Mesenchymal stem cell (in vitro differentiated cells and primary cell): ENCODE data around the gene THBS1.
A peak's percentile ranks its signal among the peaks of the same experiment; 100 is the strongest.

Experiments
- DNase-seq: peaks from one replicate; pipeline ENCODE4 v3.0.0-alpha.2; 2013
- H2AFZ ChIP-seq: one replicate; pipeline ENCODE4 v1.6.1; 2013; ENCODE audit warnings: low read depth, mild to moderate bottlenecking, control low read depth, inconsistent platforms, low read length, moderate library complexity
- H2AK5ac ChIP-seq: 2 replicates; pipeline ENCODE4 v1.6.1; 2013; ENCODE audit warnings: low read length, moderate library complexity, mild to moderate bottlenecking, inconsistent platforms; ENCODE audit not compliant: severe bottlenecking
- H2BK120ac ChIP-seq: one replicate; pipeline ENCODE4 v1.6.1; 2013; ENCODE audit warnings: low read depth, mild to moderate bottlenecking, inconsistent platforms, low read length, moderate library complexity
- H2BK12ac ChIP-seq, 2 experiments: one replicate each; pipeline ENCODE4 v1.6.1; 2013; ENCODE audit warnings: inconsistent platforms in 2 of 2, low read length in 2 of 2, mild to moderate bottlenecking in 2 of 2, moderate library complexity in 2 of 2, control low read depth in 1 of 2
- H2BK15ac ChIP-seq: one replicate; pipeline ENCODE4 v1.6.1; 2013; ENCODE audit warnings: mild to moderate bottlenecking, low read depth, inconsistent platforms; ENCODE audit not compliant: poor library complexity, severe bottlenecking
- H2BK5ac ChIP-seq: 2 replicates; pipeline ENCODE4 v1.6.1; 2013; ENCODE audit warnings: low read depth, mild to moderate bottlenecking, low read length, control low read depth, inconsistent platforms; ENCODE audit not compliant: poor library complexity, severe bottlenecking
- H3K14ac ChIP-seq, 2 experiments: one replicate each; pipeline ENCODE4 v1.6.1; 2013; ENCODE audit warnings: inconsistent platforms in 2 of 2, low read length in 2 of 2, control low read depth in 1 of 2, mild to moderate bottlenecking in 1 of 2, moderate library complexity in 1 of 2
- H3K18ac ChIP-seq, 2 experiments: one replicate each; pipeline ENCODE4 v1.6.1; 2013; ENCODE audit warnings: inconsistent platforms in 2 of 2, low read length in 2 of 2, control low read depth in 1 of 2, low read depth in 1 of 2, mild to moderate bottlenecking in 1 of 2
- H3K23ac ChIP-seq, 2 experiments: one replicate each; pipeline ENCODE4 v1.6.1; 2013; ENCODE audit warnings: inconsistent platforms in 2 of 2, low read length in 2 of 2, mild to moderate bottlenecking in 2 of 2, moderate library complexity in 2 of 2, control low read depth in 1 of 2
- H3K27ac ChIP-seq: 2 replicates; pipeline ENCODE4 v1.5.1; 2013; ENCODE audit warnings: mild to moderate bottlenecking, moderate library complexity, low read length, control low read depth, inconsistent platforms; ENCODE audit not compliant: poor library complexity, severe bottlenecking
- H3K27me3 ChIP-seq, 2 experiments: 2 replicates each; pipeline versions ENCODE4 v1.6.1 to v1.7.0; 2013; ENCODE audit warnings: low read length in 2 of 2, mild to moderate bottlenecking in 2 of 2, moderate library complexity in 2 of 2, control low read depth in 1 of 2, inconsistent platforms in 1 of 2; ENCODE audit not compliant: control insufficient read depth in 1 of 2, insufficient read depth in 1 of 2
- H3K36me3 ChIP-seq, 2 experiments: 2 replicates each; pipeline versions ENCODE4 v1.6.1 to v1.7.0; 2013; ENCODE audit warnings: low read length in 2 of 2, control low read depth in 1 of 2, inconsistent platforms in 1 of 2, low read depth in 1 of 2, mild to moderate bottlenecking in 1 of 2; ENCODE audit not compliant: insufficient read depth in 2 of 2, control insufficient read depth in 1 of 2
- H3K4ac ChIP-seq, 2 experiments: one replicate each; pipeline ENCODE4 v1.6.1; 2013; ENCODE audit warnings: inconsistent platforms in 2 of 2, low read length in 2 of 2, mild to moderate bottlenecking in 2 of 2, moderate library complexity in 2 of 2, control low read depth in 1 of 2, low read depth in 1 of 2
- H3K4me1 ChIP-seq: 2 replicates; pipeline ENCODE4 v1.6.1; 2013; ENCODE audit warnings: low read depth, low read length, control low read depth; ENCODE audit not compliant: control insufficient read depth, insufficient read depth
- H3K4me2 ChIP-seq: 2 replicates; pipeline ENCODE4 v1.6.1; 2013; ENCODE audit warnings: low read length, mild to moderate bottlenecking, inconsistent platforms; ENCODE audit not compliant: poor library complexity, severe bottlenecking
- H3K4me3 ChIP-seq, 2 experiments: 2 replicates each; pipeline versions ENCODE4 v1.5.1 to v1.7.0; 2013; ENCODE audit warnings: low read length in 2 of 2, mild to moderate bottlenecking in 2 of 2, control low read depth in 1 of 2, low read depth in 1 of 2; ENCODE audit not compliant: insufficient read depth in 1 of 2
- H3K79me1 ChIP-seq: replicated peaks from 2 replicates; pipeline ENCODE4 v1.6.1; 2013; ENCODE audit warnings: mild to moderate bottlenecking, control low read depth, low read length, inconsistent platforms; ENCODE audit not compliant: poor library complexity, severe bottlenecking
- H3K9ac ChIP-seq: 2 replicates; pipeline ENCODE4 v1.7.0; 2013; ENCODE audit warnings: mild to moderate bottlenecking, low read length, moderate library complexity
- H3K9me3 ChIP-seq: 2 replicates; pipeline ENCODE4 v1.7.0; 2013; ENCODE audit warnings: mild to moderate bottlenecking, low read length; ENCODE audit not compliant: control insufficient read depth
- H4K8ac ChIP-seq: one replicate; pipeline ENCODE4 v1.6.1; 2013; ENCODE audit warnings: inconsistent platforms, mild to moderate bottlenecking, low read length, moderate library complexity
- H4K91ac ChIP-seq: one replicate; pipeline ENCODE4 v1.6.1; 2013; ENCODE audit warnings: mild to moderate bottlenecking, low read length, inconsistent platforms
- WGBS: methylation state at CpG from one replicate; pipeline ENCODE4 v1.1.7; 2013; ENCODE audit warnings: mixed read lengths; 5-methylcytosine and 5-hydroxymethylcytosine counted together

The THBS1 gene

GRCh38 chr15:39578851-39579486 lies 1.9 kb upstream of the THBS1 start:
- peak overlapping the region in 1 of 2 experiments; percentile 87 for H3K4ac ChIP-seq
- H3K14ac ChIP-seq = no peak overlapping the region
- H3K36me3 ChIP-seq = peaks cover 15 to 18% of the 10 kb centered on the region in 2 experiments
- H3K4me1 ChIP-seq = peaks cover 6% of the 10 kb centered on the region
- no peak overlapping the region for H3K18ac ChIP-seq
- H2BK12ac ChIP-seq = peak overlapping the region; percentile 59 to 80
- H2BK15ac ChIP-seq = no peak overlapping the region
- peak; percentile 48 for DNase-seq
- no peak overlapping the region for H3K23ac ChIP-seq
- H3K4me2 ChIP-seq = no peak overlapping the region
- H3K79me1 ChIP-seq = no peaks in the 10 kb centered on the region
- no peaks in the 10 kb centered on the region for H3K9me3 ChIP-seq
- H2AK5ac ChIP-seq = peak overlapping the region; percentile 98
- H2BK120ac ChIP-seq = peak overlapping the region; percentile 50
- H4K8ac ChIP-seq = no peak overlapping the region
- no peak overlapping the region for H2AFZ ChIP-seq
- H3K27ac ChIP-seq = peak overlapping the region; percentile 95
- WGBS = 100% methylated on average over 1 of the region's 5 CpGs
- H4K91ac ChIP-seq = no peak overlapping the region
- peak overlapping the region in 1 of 2 experiments; percentile 88 for H3K4me3 ChIP-seq
- peak overlapping the region; percentile 92 for H3K9ac ChIP-seq
- peak overlapping the region; percentile 47 for H2BK5ac ChIP-seq
- no peaks in the 10 kb centered on the region for H3K27me3 ChIP-seq

GRCh38 chr15:39579487-39580116 lies 1.3 kb upstream of the THBS1 start:
- peak overlapping the region; percentile 35 to 88 for H3K4me3 ChIP-seq
- peak overlapping the region; percentile 92 for H3K9ac ChIP-seq
- H2AFZ ChIP-seq = no peak overlapping the region
- peak overlapping the region; percentile 5 for H4K8ac ChIP-seq
- H3K36me3 ChIP-seq = peaks cover 18 to 24% of the 10 kb centered on the region in 2 experiments
- peak; percentile 96 for DNase-seq
- no peaks in the 10 kb centered on the region for H3K27me3 ChIP-seq
- no peaks in the 10 kb centered on the region for H3K79me1 ChIP-seq
- no peak overlapping the region for H2BK15ac ChIP-seq
- peaks cover 8% of the 10 kb centered on the region for H3K4me1 ChIP-seq
- peak overlapping the region; percentile 25 for H3K4me2 ChIP-seq
- peak overlapping the region; percentile 70 to 87 for H2BK12ac ChIP-seq
- H3K4ac ChIP-seq = peak overlapping the region; percentile 67 to 78
- no peaks in the 10 kb centered on the region for H3K9me3 ChIP-seq
- peak overlapping the region; percentile 24 for H2AK5ac ChIP-seq
- H4K91ac ChIP-seq = peak overlapping the region; percentile 60
- H2BK120ac ChIP-seq = peak overlapping the region; percentile 64
- H3K27ac ChIP-seq = peak overlapping the region; percentile 95
- peak overlapping the region in 1 of 2 experiments; percentile 42 for H3K23ac ChIP-seq
- H2BK5ac ChIP-seq = peak overlapping the region; percentile 80
- WGBS = 1% methylated on average over 17 of the region's 18 CpGs
- peak overlapping the region; percentile 65 for H3K18ac ChIP-seq
- no peak overlapping the region for H3K14ac ChIP-seq

GRCh38 chr15:39580117-39580484 lies 778 bp upstream of the THBS1 start:
- H4K91ac ChIP-seq = peak overlapping the region; percentile 97
- H2AK5ac ChIP-seq = no peak overlapping the region
- peaks cover 18 to 29% of the 10 kb centered on the region in 2 experiments for H3K36me3 ChIP-seq
- H3K27me3 ChIP-seq = no peaks in the 10 kb centered on the region
- H3K4me1 ChIP-seq = peaks cover 8% of the 10 kb centered on the region
- H2AFZ ChIP-seq = peak overlapping the region; percentile 81
- peak overlapping the region; percentile 92 for H3K9ac ChIP-seq
- H3K23ac ChIP-seq = peak overlapping the region in 1 of 2 experiments; percentile 90
- H2BK15ac ChIP-seq = peak overlapping the region; percentile 73
- H3K14ac ChIP-seq = peak overlapping the region in 1 of 2 experiments; percentile 68
- peak overlapping the region; percentile 98 for H2BK120ac ChIP-seq
- peak overlapping the region; percentile 96 for H3K27ac ChIP-seq
- H3K4me2 ChIP-seq = peak overlapping the region; percentile 87
- H2BK5ac ChIP-seq = peak overlapping the region; percentile 97
- H3K9me3 ChIP-seq = no peaks in the 10 kb centered on the region
- peak overlapping the region; percentile 80 to 99 for H3K18ac ChIP-seq
- H4K8ac ChIP-seq = peak overlapping the region; percentile 93
- DNase-seq = peak; percentile 94
- H3K4ac ChIP-seq = peak overlapping the region; percentile 78 to 86
- peak overlapping the region; percentile 55 to 88 for H3K4me3 ChIP-seq
- peak overlapping the region in 1 of 2 experiments; percentile 85 for H2BK12ac ChIP-seq
- under 1% methylated on average over 29 of the region's 29 CpGs for WGBS
- H3K79me1 ChIP-seq = no peaks in the 10 kb centered on the region

- WGBS = 3% methylated on average over 18 of the region's 18 CpGs
- no peaks in the 10 kb centered on the region for H3K27me3 ChIP-seq
- no peak for DNase-seq
- peak overlapping the region; percentile 92 for H3K27ac ChIP-seq
- peaks cover 12% of the 10 kb centered on the region for H3K4me1 ChIP-seq
- peak overlapping the region in 1 of 2 experiments; percentile 94 for H3K14ac ChIP-seq
- peak overlapping the region; percentile 28 for H4K8ac ChIP-seq
- peak overlapping the region; percentile 85 to 88 for H3K4me3 ChIP-seq
- peak overlapping the region; percentile 75 to 76 for H3K18ac ChIP-seq
- H3K9me3 ChIP-seq = no peaks in the 10 kb centered on the region
- H4K91ac ChIP-seq = peak overlapping the region; percentile 78
- peak overlapping the region; percentile 67 for H3K4me2 ChIP-seq
- H3K79me1 ChIP-seq = no peaks in the 10 kb centered on the region
- peak overlapping the region; percentile 53 for H2BK5ac ChIP-seq
- no peak overlapping the region for H2AK5ac ChIP-seq
- H2BK12ac ChIP-seq = peak overlapping the region in 1 of 2 experiments; percentile 88
- peak overlapping the region; percentile 92 for H3K9ac ChIP-seq
- peak overlapping the region; percentile 62 to 65 for H3K4ac ChIP-seq
- H2BK15ac ChIP-seq = peak overlapping the region; percentile 96
- H2BK120ac ChIP-seq = no peak overlapping the region
- peaks cover 25 to 41% of the 10 kb centered on the region in 2 experiments for H3K36me3 ChIP-seq
- H3K23ac ChIP-seq = no peak overlapping the region
- H2AFZ ChIP-seq = no peak overlapping the region
Measured at GRCh38 chr15:39581242-39581792, 438 bp downstream of the THBS1 start.
